K562 (cell line): Measurements from ENCODE around the gene NT5C. TPM values are rescaled to one million over a fixed set of nuclear protein-coding genes. Genes with fewer than 3 reads are reported as not detected.
A peak's percentile ranks its signal among the peaks of the same experiment; 100 is the strongest.

Experiments used
- AFF4 ChIP-seq: sonication (generic); formaldehyde crosslinking; IDR thresholded peaks from 2 replicates; pipeline ENCODE4 v1.8.0; 2023; ENCODE audit warnings: mild to moderate bottlenecking, missing genetic modification reagents
- ATF3 ChIP-seq, 2 experiments: fragments of 450-650 bp in 1 of 2; sonication (generic) in 1 of 2; formaldehyde crosslinking in 1 of 2; IDR thresholded peaks in 1 of 2; conservative IDR thresholded peaks in 1 of 2; 2 replicates each; pipeline versions ENCODE4 v1.6.1 to v1.8.1; 2016 to 2023; ENCODE audit warnings: mild to moderate bottlenecking in 2 of 2, moderate library complexity in 2 of 2, inconsistent platforms in 1 of 2, missing genetic modification reagents in 1 of 2
- EGR1 ChIP-seq: fragments of 450-650 bp; conservative IDR thresholded peaks from 2 replicates; pipeline ENCODE4 v1.6.1; 2017; ENCODE audit warnings: mild to moderate bottlenecking
- ERF ChIP-seq: fragments of 450-650 bp; formaldehyde crosslinking; IDR thresholded peaks from 2 replicates; pipeline ENCODE4 v1.4.0; 2020; ENCODE audit warnings: mild to moderate bottlenecking, mixed read lengths
- HMGXB4 ChIP-seq: sonication (generic); formaldehyde crosslinking; IDR thresholded peaks from 2 replicates; pipeline ENCODE4 v1.8.1; 2023; ENCODE audit warnings: mild to moderate bottlenecking, missing genetic modification reagents
- PBX2 ChIP-seq, 2 experiments: IDR thresholded peaks in 1 of 2; conservative IDR thresholded peaks in 1 of 2; 2 replicates each; pipeline ENCODE4 v1.6.1; 2016; ENCODE audit warnings: low read depth in 2 of 2, mild to moderate bottlenecking in 1 of 2, missing compliant biosample characterization in 1 of 2, missing genetic modification characterization in 1 of 2, moderate library complexity in 1 of 2
- POLR2B ChIP-seq: fragments of 450-650 bp; IDR thresholded peaks from 2 replicates; pipeline ENCODE4 v1.6.1; 2018; ENCODE audit warnings: low read depth; ENCODE audit not compliant: partially characterized antibody
- RNF2 ChIP-seq: sonication (generic); IDR thresholded peaks from 2 replicates; pipeline ENCODE4 v1.6.1; 2016
- THAP12 ChIP-seq: fragments of 250-450 bp; sonication (Bioruptor Pico); IDR thresholded peaks from 2 replicates; pipeline ENCODE4 v1.9.0; 2021; ENCODE audit warnings: mild to moderate bottlenecking, inconsistent platforms
- ZNF398 ChIP-seq: fragments of 250-450 bp; sonication (Bioruptor Pico); IDR thresholded peaks from 2 replicates; pipeline ENCODE4 v1.8.0; 2021; ENCODE audit warnings: moderate library complexity, mild to moderate bottlenecking, inconsistent platforms
- polyA plus RNA-seq, 8 experiments: library from polyadenylated mRNA; depleted of rRNA in 4 of 8; stranded (reverse) in 5 of 8; unstranded in 3 of 8; fragments of >200 nt; fragmentation: Nextera tagmentation in 2 of 8; fragmentation: Illumina TruSeq in 1 of 8; extraction: Ambion mirVana in 2 of 8; extraction: Trizol in 1 of 8; gene quantifications; 2 replicates each; pipeline versions ENCODE4 v1.2.1 to v1.2.3, GENCODE V29; 2011 to 2014; ENCODE audit warnings: inconsistent platforms in 1 of 8, missing spikeins in 1 of 8
- total RNA-seq, 7 experiments: library from RNA; depleted of rRNA in 6 of 7; stranded (reverse); fragments of >200 nt in 6 of 7; fragmentation: Illumina TruSeq in 2 of 7; extraction: Trizol in 2 of 7; gene quantifications; 2 replicates each; pipeline versions ENCODE4 v1.2.1 to v1.2.3, GENCODE V29; 2011 to 2021; ENCODE audit warnings: low replicate concordance in 1 of 7

Gene NT5C
- total and polyA plus RNA-seq, 9 of the 15 experiments (the other 6 are each of a cell fraction or from before 2014, with no cell fraction given): 2.9 to 205 (median 45.0) TPM

GRCh38 chr17:75154195-75155106 lies 22.9 kb upstream of the NT5C start, which contains the start of gene JPT1 (continued):
- TF ChIP-seq ZNF398 (CRISPR knock-in tag) (no peak), PBX2 (CRISPR knock-in tag; IDR thresholded peaks at IDR 0.05; ENCODE audit: low read depth) (peak; percentile 80), PBX2 (tag; conservative IDR thresholded peaks at IDR 0.05; ENCODE audit: low read depth) (peak; percentile 99), HMGXB4 (peak; percentile 83; the same call in 1 of the 2 replicates), EGR1 (peak; percentile 34), ERF (CRISPR knock-in tag) (peak; percentile 87), ATF3 (IDR thresholded peaks at IDR 0.05) (peak; percentile 59; the same call in 1 of the 2 replicates), ATF3 (CRISPR knock-in tag; conservative IDR thresholded peaks at IDR 0.05) (no peak), RNF2 (peak; percentile 93), AFF4 (CRISPR knock-in tag) (peak; percentile 90), POLR2B (peak; percentile 99), THAP12 (CRISPR knock-in tag) (peak; percentile 95)
